ENCODE measurements around the gene GABBR2. TPM values are rescaled to one million over a fixed set of nuclear protein-coding genes. Genes with fewer than 3 reads are reported as not detected.

GABBR2 gene
- total RNA-seq, 4 donors from 2014 or later, result not detected

GRCh38 chr9:98572054-98572627 is 136.6 kb downstream of the GABBR2 start:
- no peak for DNase-seq (ENCODE audit: low spot score)

GRCh38 chr9:98571643-98572042 is 137.1 kb downstream of the GABBR2 start:
- no peak for TF ChIP-seq CTCF (IDR thresholded peaks at IDR 0.05)
- DNase-seq (ENCODE audit: low spot score) (no peak), ATAC-seq (ENCODE audit: low FRiP score) (no peak)

More at GRCh38 chr9:98572054-98572627, 136.6 kb downstream of the GABBR2 start:
- no peak for ATAC-seq (ENCODE audit: low FRiP score)
- TF ChIP-seq CTCF (IDR thresholded peaks at IDR 0.05), result no peak

- ATAC-seq (ENCODE audit: low FRiP score) (no peak), DNase-seq (ENCODE audit: low spot score) (no peak)
- TF ChIP-seq CTCF (IDR thresholded peaks at IDR 0.05), result no peak
Observed at GRCh38 chr9:98570663-98571440, 137.9 kb downstream of the GABBR2 start.

GRCh38 chr9:98570055-98570454 is 138.7 kb downstream of the GABBR2 start:
- no peak for ATAC-seq (ENCODE audit: low FRiP score)
- TF ChIP-seq CTCF (IDR thresholded peaks at IDR 0.05), result no peak
- DNase-seq (ENCODE audit: low spot score), result no peak

GRCh38 chr9:98569491-98569890 is 139.2 kb downstream of the GABBR2 start:
- DNase-seq (ENCODE audit: low spot score), result no peak
- ATAC-seq (ENCODE audit: low FRiP score), result no peak
- no peak for TF ChIP-seq CTCF (IDR thresholded peaks at IDR 0.05)

- no peak for DNase-seq (ENCODE audit: low spot score)
Observed at GRCh38 chr9:98568909-98569469, 139.7 kb downstream of the GABBR2 start.

More at GRCh38 chr9:98568909-98569469, 139.7 kb downstream of the GABBR2 start:
- no peak for TF ChIP-seq CTCF (IDR thresholded peaks at IDR 0.05)
- ATAC-seq (ENCODE audit: low FRiP score), result no peak

Data from omental fat pad (tissue), 4 donors.